Fibroblast of skin of left biceps (primary cell): ENCODE results near the gene FAM171A2.

Experiments used
- DNase-seq, 2 experiments: peaks; one replicate each; pipeline ENCODE4 v3.0.0-alpha.2; 2013; ENCODE audit warnings: low read depth in 2 of 2

The FAM171A2 gene

DNA sequence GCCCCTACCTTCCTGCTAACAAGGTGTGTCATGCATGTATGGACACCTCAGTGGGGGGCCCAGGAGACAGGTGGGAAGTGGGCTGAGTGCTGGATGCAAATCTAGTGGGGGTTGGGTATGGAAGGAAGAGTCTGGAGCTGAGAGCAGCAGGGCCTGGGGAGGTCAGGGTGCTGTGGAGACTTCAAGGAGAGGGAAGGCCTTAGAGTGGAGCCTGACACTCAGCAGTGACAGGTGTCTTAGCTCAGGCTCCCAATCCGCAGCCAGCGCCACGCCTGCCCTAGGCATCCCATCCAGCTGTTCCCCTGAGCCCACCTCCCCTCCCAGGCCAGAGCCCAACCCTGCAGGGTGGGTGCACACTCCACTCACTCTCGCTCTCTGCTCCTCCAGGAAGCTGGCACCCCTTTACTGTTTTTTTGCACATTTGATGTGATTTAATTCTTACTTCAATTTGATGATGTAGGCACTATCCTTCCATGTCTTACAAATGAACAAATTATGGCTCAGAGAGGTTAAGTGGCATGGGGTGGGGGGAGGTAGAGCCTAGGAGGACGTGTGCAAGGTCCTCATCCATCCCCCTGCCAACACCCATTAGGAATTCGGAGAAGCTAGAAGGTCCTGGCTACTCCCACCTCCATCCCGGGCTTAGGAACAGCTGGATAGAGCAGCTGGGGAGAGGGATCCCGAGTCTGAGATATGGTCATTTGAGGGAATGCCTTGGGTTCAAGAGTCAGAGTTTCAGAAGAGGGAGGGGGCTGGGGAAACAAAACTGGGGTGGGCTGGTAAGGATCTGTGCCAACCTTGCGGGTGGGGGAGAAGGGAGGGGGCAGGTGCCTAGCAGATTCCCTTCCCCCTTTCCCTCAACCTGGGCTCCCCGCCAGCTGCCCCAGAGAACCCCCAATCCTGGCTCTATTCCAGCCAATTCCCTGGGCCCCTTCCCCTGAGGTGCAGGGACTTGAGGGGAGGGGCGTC, 2.1 kb downstream of the FAM171A2 start:
- DNase-seq: no peak

DNA sequence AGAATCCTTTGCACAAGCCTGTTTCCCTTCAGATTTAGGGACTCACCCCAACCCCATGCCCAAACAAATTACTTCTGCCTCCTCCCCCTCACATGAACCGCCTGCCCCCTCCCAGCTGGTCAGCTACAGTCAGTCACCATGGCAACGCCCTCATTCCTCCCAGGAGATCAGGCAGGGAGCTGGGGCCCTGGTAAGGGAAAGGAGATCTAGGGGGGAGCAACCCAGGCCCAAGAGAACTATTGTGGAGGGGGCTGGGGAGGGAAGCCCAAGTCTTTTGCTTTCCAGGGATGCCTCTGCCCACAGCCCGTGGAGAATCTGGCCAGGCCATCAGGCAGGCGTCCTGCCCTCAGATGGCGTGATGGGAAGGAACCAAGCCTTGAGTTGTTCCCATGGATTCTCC, 2.8 kb downstream of the FAM171A2 start:
- no peak for DNase-seq

DNA sequence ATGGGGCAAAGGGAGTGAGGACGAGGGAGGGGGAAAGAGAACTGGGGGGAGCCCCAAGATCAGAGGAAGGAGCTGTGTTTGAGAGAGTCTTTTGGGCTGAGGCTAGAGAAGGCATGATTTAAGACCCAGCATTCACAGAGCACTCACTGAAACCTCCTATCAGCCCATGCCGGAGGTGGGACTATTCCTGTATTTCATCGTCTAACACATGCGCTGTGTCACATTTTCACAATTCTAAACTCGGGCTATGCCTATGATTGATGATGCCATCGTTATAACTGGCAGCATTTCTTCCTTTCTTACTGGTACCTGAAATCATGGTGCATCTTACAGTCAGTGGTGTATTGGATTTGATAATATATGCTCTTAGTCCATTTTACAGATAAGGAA, 3.5 kb downstream of the FAM171A2 start:
- DNase-seq: no peak

DNA sequence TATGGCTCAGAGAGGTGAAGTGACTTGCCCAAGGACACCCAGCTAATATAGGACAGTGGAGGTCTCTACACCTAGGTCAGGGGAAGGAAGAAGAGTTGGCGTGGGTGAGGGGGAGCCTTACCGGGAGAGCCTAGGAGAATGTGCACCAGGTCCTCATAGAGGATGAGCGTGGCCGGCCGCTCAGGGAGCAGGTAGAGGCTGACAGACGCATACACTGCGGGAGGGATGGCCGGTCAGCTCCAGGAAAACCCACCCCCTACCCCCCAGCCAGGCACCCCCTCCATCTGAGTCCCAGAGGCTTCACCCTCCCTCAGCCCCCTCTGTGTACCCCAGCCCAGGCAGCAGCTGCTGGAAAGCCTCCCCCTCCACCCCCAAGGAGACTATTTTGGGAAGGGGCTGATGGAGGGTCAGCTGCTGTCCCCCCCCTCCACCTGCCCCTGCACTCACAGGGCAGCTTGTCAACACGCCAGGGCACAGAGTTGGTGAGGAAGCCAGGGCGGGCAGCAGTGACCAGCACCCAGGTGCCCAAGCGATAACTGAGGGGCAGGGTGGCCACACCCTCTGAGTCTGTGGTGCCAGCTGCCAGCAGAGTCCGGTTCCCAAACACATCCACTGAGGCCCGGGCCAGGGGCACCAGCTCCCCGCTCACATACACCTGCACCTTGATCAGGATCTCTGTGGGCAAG, 4.1 kb downstream of the FAM171A2 start:
- no peak for DNase-seq

DNA sequence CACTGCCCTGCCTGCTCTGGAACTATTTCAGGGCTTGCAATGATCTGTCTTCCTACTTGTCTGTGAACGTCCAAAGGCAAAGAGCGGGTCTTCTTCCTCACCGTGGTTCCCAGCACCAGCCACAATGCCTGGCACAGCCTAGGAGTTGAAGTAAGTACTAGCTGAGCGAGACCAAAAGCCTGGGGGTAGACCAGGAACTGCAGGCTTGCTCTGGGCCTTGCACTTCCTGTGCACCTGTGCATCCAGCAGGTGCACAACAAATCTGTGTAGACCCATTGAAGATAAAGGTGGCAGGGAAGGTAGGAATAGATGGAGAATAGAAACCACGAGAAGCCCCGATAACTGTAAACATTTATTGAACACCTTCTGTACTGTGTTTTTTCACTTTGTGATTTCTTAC, 4.6 kb downstream of the FAM171A2 start:
- no peak for DNase-seq

DNA sequence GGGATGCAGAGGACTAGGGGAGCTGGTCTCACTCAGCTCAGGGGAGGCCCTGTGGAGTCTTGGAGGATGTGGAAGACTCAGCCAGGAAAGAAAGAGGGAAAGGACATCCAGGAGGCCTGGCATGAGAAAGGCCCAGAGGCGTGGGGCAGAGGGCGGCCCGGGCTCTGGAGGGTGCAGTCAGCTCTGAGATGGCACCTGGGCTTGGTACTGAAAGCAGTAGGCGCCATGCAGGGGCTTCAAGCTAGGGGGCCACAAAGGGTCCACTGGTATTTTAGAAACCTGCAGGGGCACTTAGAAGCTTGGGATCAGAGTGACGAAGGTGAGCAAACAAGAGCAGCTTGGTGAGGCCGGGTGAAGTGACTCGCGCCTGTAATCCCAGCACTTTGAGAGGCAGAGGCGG, 5.6 kb downstream of the FAM171A2 start:
- no peak for DNase-seq

DNA sequence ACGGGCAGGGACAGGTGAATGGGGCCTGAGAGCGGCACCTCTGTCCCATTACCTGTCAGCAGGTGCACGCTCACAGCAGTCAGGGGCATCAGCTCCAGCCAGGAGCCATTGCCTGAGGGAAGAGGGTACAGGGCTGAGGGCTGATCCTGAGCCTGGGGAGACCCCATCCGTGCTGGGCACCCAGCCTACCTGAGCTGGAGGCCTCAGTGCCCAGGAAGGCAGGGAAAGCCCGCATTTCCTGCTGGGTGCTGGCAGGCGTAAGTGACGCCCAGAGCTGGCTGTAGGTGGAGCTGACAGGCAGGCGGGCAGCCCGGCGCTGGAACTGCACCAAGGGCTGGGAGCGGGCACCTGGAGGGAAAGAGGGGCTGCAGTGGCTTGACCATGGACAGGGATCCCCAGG, 7.4 kb downstream of the FAM171A2 start:
- no peak for DNase-seq

DNA sequence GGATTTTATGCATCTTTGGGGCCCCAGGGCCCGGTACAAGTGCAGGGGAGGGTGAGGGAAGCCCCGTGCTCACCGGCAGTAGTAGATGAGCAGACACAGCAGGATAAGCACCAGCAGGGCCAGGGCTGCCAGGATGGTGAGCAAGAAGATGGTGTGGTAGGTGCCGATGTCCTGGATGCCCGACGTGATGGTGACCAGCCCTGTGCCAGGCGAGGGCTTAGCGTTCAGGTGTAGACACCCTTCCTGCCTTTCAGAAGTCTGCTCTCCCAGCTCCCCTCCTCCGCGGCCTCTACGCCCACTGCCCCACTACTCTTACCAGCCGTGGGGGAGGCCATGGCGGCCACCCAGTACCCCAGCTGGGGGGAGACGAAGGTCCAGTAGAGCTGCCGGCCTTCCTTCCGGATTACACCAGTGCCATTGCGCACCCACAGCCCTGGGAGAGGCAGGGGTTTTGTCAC, 8.0 kb downstream of the FAM171A2 start:
- no peak for DNase-seq

DNA sequence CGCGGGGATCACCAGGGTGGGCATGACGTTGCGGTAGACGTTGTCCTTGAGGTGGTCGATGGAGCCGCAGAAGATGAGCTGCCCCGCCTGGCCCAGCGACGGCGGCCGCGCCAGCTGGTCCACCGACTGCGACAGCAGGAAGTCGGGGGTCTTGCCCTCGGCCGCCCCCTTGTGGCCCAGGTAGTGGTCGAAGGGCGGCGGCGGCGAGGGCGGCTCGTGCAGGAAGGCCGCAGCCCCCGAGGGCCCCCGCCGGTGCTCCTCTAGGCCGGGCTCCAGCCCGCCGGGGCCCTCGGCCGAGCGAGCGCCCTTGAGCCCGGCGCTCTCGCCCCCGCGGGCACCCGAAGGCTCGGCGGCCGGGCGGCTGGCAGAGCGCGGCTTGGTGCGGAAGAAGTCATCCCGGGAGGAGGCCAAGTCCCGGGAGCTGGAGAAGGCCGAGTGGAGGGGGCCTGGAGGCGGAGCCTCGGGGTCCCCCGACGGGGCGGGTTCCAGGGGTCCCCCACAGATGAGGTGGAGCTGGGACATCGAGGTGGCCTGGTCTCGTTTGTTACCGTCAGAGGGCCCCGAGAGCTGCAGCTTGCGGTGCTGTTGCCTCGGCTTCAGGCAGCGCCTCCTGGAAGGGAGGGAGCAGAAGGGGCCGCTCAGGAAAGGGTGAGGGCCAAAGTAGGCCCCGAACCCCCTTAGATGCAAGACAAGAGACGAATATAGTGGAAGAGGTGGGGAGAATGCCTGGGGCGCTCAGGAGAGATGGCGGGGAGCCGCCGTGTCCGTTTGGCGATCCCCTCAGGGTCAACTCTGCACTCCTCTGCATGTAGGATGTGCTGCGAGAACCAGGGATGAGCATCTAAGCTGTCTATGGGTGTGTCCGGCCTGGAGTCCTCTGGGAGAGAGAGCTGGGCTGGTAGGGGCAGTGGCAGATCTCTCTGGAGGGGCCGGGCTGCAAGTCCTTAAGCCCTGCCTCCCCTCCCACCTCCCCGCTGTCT, 8.8 kb downstream of the FAM171A2 start:
- no peak for DNase-seq

DNA sequence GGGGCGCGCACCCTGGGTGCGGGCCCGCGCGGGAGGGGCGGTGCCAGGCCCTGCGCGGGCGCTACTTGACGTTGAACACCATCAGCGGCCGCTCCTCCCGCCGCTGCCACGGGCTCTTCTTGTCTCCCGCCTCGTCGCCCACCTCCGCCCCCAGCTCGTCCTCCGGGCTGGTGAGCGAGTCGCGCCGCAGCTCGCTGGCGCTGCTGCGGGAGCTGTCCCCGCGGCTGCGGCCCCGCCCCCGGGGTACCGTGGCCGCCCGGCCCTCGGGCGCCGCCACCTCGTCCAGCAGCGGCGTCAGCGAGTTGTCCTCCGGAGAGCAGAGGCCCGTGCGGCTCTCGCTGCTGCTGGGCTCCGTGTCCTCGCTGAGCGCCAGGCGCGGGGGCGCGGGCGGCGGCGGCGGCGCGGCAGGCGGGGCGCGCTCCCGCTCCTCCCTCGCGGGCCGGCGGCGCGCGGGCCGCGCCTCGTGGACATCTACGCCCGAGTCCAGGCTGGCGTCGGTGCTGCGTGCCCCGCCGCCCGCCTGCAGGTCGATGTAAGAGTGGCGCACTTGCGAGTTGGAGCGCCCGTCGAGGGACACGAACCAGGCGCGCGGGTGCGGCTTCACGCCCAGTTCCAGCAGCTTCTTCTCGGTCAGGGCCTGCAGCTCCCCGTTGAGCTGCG, 9.9 kb downstream of the FAM171A2 start:
- DNase-seq: no peak

DNA sequence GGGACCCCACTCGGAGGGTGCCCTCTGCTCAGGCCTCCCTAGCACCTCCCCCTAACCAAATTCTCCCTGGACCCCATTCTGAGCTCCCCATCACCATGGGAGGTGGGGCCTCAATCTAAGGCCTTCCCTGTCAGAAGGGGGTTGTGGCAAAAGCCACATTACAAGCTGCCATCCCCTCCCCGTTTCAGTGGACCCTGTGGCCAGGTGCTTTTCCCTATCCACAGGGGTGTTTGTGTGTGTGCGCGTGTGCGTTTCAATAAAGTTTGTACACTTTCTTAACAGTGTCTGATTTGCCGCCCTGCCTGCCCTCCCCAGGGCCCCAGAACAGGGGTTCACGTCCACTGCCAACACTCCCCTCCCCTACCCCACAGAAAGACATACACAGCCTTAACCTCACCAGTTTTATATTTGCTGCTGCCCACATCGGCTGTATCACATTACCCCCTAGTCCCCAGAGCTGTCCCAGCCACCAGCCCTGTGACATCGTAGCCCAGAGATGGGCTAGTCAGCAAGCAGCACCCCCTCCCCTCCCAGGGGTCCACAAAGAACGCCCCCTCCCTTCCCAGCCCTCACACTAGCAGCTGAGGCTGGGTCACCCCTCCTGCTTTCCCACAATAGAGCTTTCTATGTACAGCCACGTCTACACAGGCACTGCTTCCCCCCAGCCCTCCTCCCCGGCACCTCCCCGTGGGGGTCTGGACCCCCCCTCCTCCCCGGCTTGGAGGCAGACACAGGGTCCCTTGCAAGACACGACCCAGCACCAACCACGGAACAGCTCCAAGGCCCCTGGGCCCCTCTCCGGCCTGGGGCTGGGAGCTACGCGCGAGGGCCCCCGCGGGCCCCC, 10.6 kb downstream of the FAM171A2 start:
- DNase-seq: no peak

DNA sequence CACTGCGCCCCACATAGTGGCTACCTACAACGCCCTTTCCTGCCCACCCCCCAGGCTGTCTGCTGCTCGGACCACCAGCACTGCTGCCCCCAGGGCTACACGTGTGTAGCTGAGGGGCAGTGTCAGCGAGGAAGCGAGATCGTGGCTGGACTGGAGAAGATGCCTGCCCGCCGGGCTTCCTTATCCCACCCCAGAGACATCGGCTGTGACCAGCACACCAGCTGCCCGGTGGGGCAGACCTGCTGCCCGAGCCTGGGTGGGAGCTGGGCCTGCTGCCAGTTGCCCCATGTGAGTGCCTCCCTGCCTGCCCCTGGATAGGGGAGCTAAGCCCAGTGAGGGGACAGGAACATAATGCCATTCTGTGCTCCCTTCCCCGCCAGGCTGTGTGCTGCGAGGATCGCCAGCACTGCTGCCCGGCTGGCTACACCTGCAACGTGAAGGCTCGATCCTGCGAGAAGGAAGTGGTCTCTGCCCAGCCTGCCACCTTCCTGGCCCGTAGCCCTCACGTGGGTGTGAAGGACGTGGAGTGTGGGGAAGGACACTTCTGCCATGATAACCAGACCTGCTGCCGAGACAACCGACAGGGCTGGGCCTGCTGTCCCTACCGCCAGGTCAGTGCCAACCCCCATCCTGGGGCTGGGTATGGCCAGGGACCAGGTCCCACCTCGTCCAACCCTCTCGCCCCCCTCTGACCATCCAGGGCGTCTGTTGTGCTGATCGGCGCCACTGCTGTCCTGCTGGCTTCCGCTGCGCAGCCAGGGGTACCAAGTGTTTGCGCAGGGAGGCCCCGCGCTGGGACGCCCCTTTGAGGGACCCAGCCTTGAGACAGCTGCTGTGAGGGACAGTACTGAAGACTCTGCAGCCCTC, 11.5 kb downstream of the FAM171A2 start:
- DNase-seq: no peak

DNA sequence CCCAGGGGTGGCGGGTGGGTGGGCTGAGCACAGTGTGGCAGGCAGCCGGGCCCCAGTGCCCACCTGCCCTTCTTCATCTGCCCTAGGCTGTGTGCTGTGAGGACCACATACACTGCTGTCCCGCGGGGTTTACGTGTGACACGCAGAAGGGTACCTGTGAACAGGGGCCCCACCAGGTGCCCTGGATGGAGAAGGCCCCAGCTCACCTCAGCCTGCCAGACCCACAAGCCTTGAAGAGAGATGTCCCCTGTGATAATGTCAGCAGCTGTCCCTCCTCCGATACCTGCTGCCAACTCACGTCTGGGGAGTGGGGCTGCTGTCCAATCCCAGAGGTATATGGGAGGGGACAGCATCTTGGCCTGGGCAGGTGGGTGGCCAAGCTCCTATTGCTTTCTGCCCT, 12.2 kb downstream of the FAM171A2 start:
- no peak for DNase-seq

DNA sequence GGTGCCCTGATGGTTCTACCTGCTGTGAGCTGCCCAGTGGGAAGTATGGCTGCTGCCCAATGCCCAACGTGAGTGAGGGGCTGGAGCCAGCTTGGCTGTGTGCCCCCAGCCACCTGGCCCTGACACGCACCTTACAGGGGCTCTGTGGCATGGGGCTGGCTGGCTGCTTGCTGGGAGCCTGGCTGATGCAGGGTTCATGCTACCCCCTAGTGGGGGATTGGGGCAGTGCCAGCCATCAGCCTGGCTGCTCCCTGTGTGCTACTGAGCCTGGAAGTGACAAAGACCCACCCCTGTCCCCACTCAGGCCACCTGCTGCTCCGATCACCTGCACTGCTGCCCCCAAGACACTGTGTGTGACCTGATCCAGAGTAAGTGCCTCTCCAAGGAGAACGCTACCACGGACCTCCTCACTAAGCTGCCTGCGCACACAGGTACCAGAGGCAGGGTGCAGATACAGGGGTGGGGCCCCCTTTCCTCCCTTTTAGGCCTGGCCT, 12.9 kb downstream of the FAM171A2 start:
- no peak for DNase-seq

DNA sequence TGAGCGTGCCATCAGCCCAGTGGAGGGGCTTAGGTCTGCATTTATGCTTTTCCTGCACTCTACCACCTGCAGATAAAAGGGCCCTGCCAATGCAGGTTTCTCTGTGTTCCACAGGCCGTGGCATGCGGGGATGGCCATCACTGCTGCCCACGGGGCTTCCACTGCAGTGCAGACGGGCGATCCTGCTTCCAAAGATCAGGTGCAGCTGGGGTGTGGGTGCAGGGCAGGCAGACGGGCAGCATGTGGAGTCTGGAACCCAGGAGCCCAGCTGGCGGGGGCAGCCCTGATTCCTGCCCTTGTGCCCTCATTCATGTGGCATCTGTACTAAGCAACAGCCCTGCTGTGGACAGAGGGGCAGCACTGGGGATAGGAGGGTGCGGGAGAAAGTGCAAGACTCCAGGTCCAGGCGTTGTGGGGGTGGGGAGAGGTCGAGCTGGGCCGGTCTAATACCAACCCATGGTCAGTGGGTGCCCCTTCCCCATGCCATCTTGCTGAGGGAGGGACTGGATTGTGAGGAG, 14.0 kb downstream of the FAM171A2 start:
- DNase-seq: no peak

DNA sequence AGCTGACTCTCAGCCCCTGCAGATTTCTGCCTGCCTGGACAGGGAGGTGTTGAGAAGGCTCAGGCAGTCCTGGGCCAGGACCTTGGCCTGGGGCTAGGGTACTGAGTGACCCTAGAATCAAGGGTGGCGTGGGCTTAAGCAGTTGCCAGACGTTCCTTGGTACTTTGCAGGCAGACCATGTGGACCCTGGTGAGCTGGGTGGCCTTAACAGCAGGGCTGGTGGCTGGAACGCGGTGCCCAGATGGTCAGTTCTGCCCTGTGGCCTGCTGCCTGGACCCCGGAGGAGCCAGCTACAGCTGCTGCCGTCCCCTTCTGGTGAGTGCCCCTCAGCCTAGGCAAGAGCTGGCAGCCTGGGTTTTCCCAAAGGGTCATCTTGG, 14.7 kb downstream of the FAM171A2 start:
- no peak for DNase-seq

DNA sequence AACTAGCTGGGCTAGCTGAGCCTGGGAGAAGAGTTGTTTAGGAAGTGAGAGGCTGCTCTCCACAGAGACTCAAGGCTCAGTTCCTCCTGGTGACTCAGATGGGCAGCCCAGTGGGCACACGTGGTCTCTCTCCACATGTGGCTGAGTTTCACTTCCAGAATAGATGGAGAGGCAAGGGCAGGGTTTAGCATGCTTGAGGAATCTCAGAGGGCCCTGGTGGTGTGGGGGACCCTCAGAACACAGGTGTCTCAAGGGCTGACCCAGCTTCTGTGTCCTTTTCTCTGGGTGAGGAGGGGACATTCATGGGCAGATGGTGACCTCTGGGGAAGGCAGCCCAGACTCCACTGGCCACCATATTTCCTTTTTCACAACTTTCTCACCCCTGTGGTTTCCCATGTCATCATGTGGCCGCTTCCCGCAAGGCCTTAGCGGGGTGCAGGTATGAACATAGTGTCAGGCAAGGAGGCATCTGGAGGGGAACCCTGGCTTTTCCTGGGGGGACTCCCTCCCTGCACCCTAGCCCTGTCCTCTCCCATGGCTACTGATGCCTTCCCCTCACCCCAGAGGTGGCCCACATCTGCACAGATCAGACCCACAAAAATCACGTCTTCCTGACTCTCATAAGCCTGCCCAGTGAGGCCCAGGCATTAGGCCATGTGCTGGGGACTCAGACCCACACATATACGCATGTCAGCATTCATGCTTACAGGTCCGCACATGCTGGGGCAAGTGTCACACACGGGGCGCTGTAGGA, 15.2 kb downstream of the FAM171A2 start:
- DNase-seq: no peak
